DND-41 (cell line): ENCODE results near the gene IRX2.

Experiments used
- ATAC-seq: fragments of 200-7000 bp; cut with Tn5 transposase; 3 replicates; pipeline ENCODE4 v1.9.1; 2021; ENCODE audit warnings: low read depth; ENCODE audit not compliant: insufficient read depth
- DNase-seq: peaks from one replicate; pipeline ENCODE4 v3.0.0-alpha.2; 2020
- H2AFZ ChIP-seq: 2 replicates; pipeline ENCODE4 v1.6.0; 2012; ENCODE audit warnings: low read depth, low read length
- H3K27ac ChIP-seq: 2 replicates; pipeline ENCODE4 v1.5.1; 2012; ENCODE audit warnings: low read length, inconsistent platforms
- H3K27me3 ChIP-seq: fragments of 200-600 bp; sonication (generic); 2 replicates; pipeline ENCODE4 v1.6.0; 2012; ENCODE audit warnings: low read length, mild to moderate bottlenecking, inconsistent platforms; ENCODE audit not compliant: insufficient read depth, poor library complexity
- H3K36me3 ChIP-seq: 2 replicates; pipeline ENCODE4 v1.5.1; 2012; ENCODE audit warnings: low read length, inconsistent platforms; ENCODE audit not compliant: insufficient read depth
- H3K4me1 ChIP-seq: 2 replicates; pipeline ENCODE4 v1.5.1; 2012; ENCODE audit warnings: mild to moderate bottlenecking, low read length; ENCODE audit not compliant: insufficient read depth
- H3K4me2 ChIP-seq: 2 replicates; pipeline ENCODE4 v1.6.0; 2012; ENCODE audit warnings: mild to moderate bottlenecking, moderate library complexity, low read length, inconsistent platforms; ENCODE audit not compliant: insufficient read depth
- H3K4me3 ChIP-seq, 2 experiments: fragments of 200-600 bp in 1 of 2; shearing (Covaris generic) in 1 of 2; 2 replicates each; pipeline ENCODE4 v1.5.1; 2012 to 2016; ENCODE audit warnings: inconsistent platforms in 2 of 2, low read length in 2 of 2, mild to moderate bottlenecking in 2 of 2, low read depth in 1 of 2, moderate library complexity in 1 of 2
- H3K79me2 ChIP-seq: 2 replicates; pipeline ENCODE4 v1.6.0; 2012; ENCODE audit warnings: low read length, inconsistent platforms; ENCODE audit not compliant: insufficient read depth
- H3K9ac ChIP-seq: 2 replicates; pipeline ENCODE4 v1.6.0; 2012; ENCODE audit warnings: low read depth, mild to moderate bottlenecking, inconsistent platforms, low read length, moderate library complexity
- H3K9me3 ChIP-seq: 2 replicates; pipeline ENCODE4 v1.5.1; 2012; ENCODE audit warnings: low read length, moderate library complexity, mild to moderate bottlenecking, inconsistent platforms; ENCODE audit not compliant: insufficient read depth, severe bottlenecking
- H4K20me1 ChIP-seq: 2 replicates; pipeline ENCODE4 v1.6.0; 2012; ENCODE audit warnings: low read length; ENCODE audit not compliant: insufficient read depth
- CTCF ChIP-seq: IDR thresholded peaks from 2 replicates; pipeline ENCODE4 v1.5.1; 2012; ENCODE audit warnings: borderline replicate concordance, low read length, moderate library complexity, mild to moderate bottlenecking; ENCODE audit not compliant: poor library complexity, severe bottlenecking; ENCODE audit errors: extremely low read depth
- EZH2 ChIP-seq: IDR thresholded peaks from 3 replicates; pipeline ENCODE4 v1.6.1; 2012; ENCODE audit warnings: borderline replicate concordance, low read depth, mild to moderate bottlenecking, moderate library complexity, low read length, inconsistent platforms; ENCODE audit not compliant: severe bottlenecking

The IRX2 gene

GRCh38 chr5:2725980-2726765, 25.3 kb downstream of the IRX2 start:
- TF ChIP-seq EZH2 = no peak
- no peak for TF ChIP-seq CTCF
- ATAC-seq = no peak
- H3K27me3 ChIP-seq = no peaks in the 10 kb centered on the region

GRCh38 chr5:2724831-2725230, 26.6 kb downstream of the IRX2 start:
- H3K27ac ChIP-seq = no peak overlapping the region
- no peak overlapping the region for H2AFZ ChIP-seq
- no peaks in the 10 kb centered on the region for H3K9me3 ChIP-seq
- TF ChIP-seq EZH2 (no peak), CTCF (no peak)
- H3K27me3 ChIP-seq = no peaks in the 10 kb centered on the region
- no peak overlapping the region for H3K4me3 ChIP-seq
- no peak overlapping the region for H3K9ac ChIP-seq
- no peaks in the 10 kb centered on the region for H3K4me1 ChIP-seq
- no peaks in the 10 kb centered on the region for H3K79me2 ChIP-seq
- no peaks in the 10 kb centered on the region for H4K20me1 ChIP-seq
- no peak for DNase-seq
- no peak overlapping the region for H3K4me2 ChIP-seq
- no peaks in the 10 kb centered on the region for H3K36me3 ChIP-seq
- no peak for ATAC-seq

More at GRCh38 chr5:2725980-2726765, 25.3 kb downstream of the IRX2 start:
- Histone ChIP-seq H3K36me3 (no peaks in the 10 kb centered on the region), H3K9me3 (no peaks in the 10 kb centered on the region), H3K79me2 (no peaks in the 10 kb centered on the region), H3K27ac (no peak overlapping the region), H3K4me1 (no peaks in the 10 kb centered on the region), H4K20me1 (no peaks in the 10 kb centered on the region), H2AFZ (no peak overlapping the region), H3K4me3 (no peak overlapping the region), H3K9ac (no peak overlapping the region), H3K4me2 (no peak overlapping the region)
- no peak for DNase-seq

- Histone ChIP-seq H3K9me3 (no peaks in the 10 kb centered on the region), H3K4me1 (no peaks in the 10 kb centered on the region), H3K36me3 (no peaks in the 10 kb centered on the region), H3K79me2 (no peaks in the 10 kb centered on the region), H3K4me3 (no peak overlapping the region), H3K27me3 (no peaks in the 10 kb centered on the region), H3K9ac (no peak overlapping the region), H3K4me2 (no peak overlapping the region), H4K20me1 (no peaks in the 10 kb centered on the region), H3K27ac (no peak overlapping the region), H2AFZ (no peak overlapping the region)
- TF ChIP-seq CTCF = no peak
- no peak for TF ChIP-seq EZH2
- ATAC-seq = no peak
- DNase-seq = no peak
Measured at GRCh38 chr5:2724031-2724581, 27.4 kb downstream of the IRX2 start.
